H9 (cell line): ENCODE data around the gene PGAM4. TPM values are rescaled to one million over a fixed set of nuclear protein-coding genes. Genes with fewer than 3 reads are reported as not detected.

Source experiments
- DNase-seq: peaks from one replicate; pipeline ENCODE4 v3.0.0-alpha.2; 2017
- H2AFZ ChIP-seq: one replicate; pipeline ENCODE4 v1.6.1; 2013; ENCODE audit warnings: mild to moderate bottlenecking, low read length, control low read depth, moderate library complexity
- H2AK5ac ChIP-seq: 2 replicates; pipeline ENCODE4 v1.6.1; 2013; ENCODE audit warnings: low read length, control low read depth, mixed read lengths; ENCODE audit not compliant: insufficient read length
- H2BK120ac ChIP-seq: one replicate; pipeline ENCODE4 v1.6.1; 2013; ENCODE audit warnings: low read depth, mild to moderate bottlenecking, low read length, control low read depth, inconsistent platforms; ENCODE audit not compliant: poor library complexity, severe bottlenecking
- H2BK12ac ChIP-seq: 2 replicates; pipeline ENCODE4 v1.6.1; 2013; ENCODE audit warnings: low read length, control low read depth, mixed read lengths, low read depth; ENCODE audit not compliant: insufficient read length
- H2BK15ac ChIP-seq: 2 replicates; pipeline ENCODE4 v1.6.1; 2013; ENCODE audit warnings: low read depth, low read length, control low read depth
- H2BK20ac ChIP-seq: one replicate; pipeline ENCODE4 v1.6.1; 2013; ENCODE audit warnings: low read depth, mild to moderate bottlenecking, low read length, control low read depth, inconsistent platforms; ENCODE audit not compliant: poor library complexity, severe bottlenecking
- H2BK5ac ChIP-seq: 2 replicates; pipeline ENCODE4 v1.6.1; 2013; ENCODE audit warnings: low read length, control low read depth, mixed read lengths; ENCODE audit not compliant: insufficient read length
- H3K14ac ChIP-seq: 2 replicates; pipeline ENCODE4 v1.6.1; 2013; ENCODE audit warnings: low read length, control low read depth; ENCODE audit not compliant: insufficient read depth
- H3K18ac ChIP-seq: 2 replicates; pipeline ENCODE4 v1.6.1; 2013; ENCODE audit warnings: low read depth, mild to moderate bottlenecking, mixed read lengths, low read length, control low read depth; ENCODE audit not compliant: insufficient read length
- H3K23ac ChIP-seq: 2 replicates; pipeline ENCODE4 v1.6.1; 2013; ENCODE audit warnings: low read length, control low read depth, mixed read lengths, low read depth; ENCODE audit not compliant: insufficient read length
- H3K23me2 ChIP-seq: 2 replicates; pipeline ENCODE4 v1.6.1; 2013; ENCODE audit warnings: low read depth, mild to moderate bottlenecking, mixed read lengths, low read length, control low read depth; ENCODE audit not compliant: insufficient read length, poor library complexity, severe bottlenecking
- H3K27ac ChIP-seq: 2 replicates; pipeline ENCODE4 v1.5.1; 2013; ENCODE audit warnings: low read length, control low read depth, mixed read lengths, low read depth; ENCODE audit not compliant: insufficient read length
- H3K27me3 ChIP-seq: 2 replicates; pipeline ENCODE4 v1.6.1; 2013; ENCODE audit warnings: low read length, control low read depth, inconsistent platforms; ENCODE audit not compliant: insufficient read depth
- H3K4ac ChIP-seq: 2 replicates; pipeline ENCODE4 v1.6.1; 2013; ENCODE audit warnings: low read depth, mild to moderate bottlenecking, control low read depth, inconsistent platforms, low read length, moderate library complexity
- H3K4me1 ChIP-seq: 2 replicates; pipeline ENCODE4 v1.6.1; 2013; ENCODE audit warnings: low read length, control low read depth, inconsistent platforms; ENCODE audit not compliant: insufficient read depth
- H3K4me2 ChIP-seq: 2 replicates; pipeline ENCODE4 v1.6.1; 2013; ENCODE audit warnings: low read length, control low read depth, mixed read lengths; ENCODE audit not compliant: insufficient read length, insufficient read depth
- H3K56ac ChIP-seq: 2 replicates; pipeline ENCODE4 v1.6.1; 2013; ENCODE audit warnings: low read depth, mild to moderate bottlenecking, mixed read lengths, low read length, control low read depth; ENCODE audit not compliant: insufficient read length
- H3K79me1 ChIP-seq: 2 replicates; pipeline ENCODE4 v1.6.1; 2013; ENCODE audit warnings: low read depth, mild to moderate bottlenecking, moderate library complexity, low read length, control low read depth, inconsistent platforms; ENCODE audit not compliant: insufficient read depth, poor library complexity, severe bottlenecking
- H3K79me2 ChIP-seq: 2 replicates; pipeline ENCODE4 v1.6.1; 2013; ENCODE audit warnings: low read length, control low read depth, inconsistent platforms; ENCODE audit not compliant: insufficient read depth
- H3K9ac ChIP-seq: 2 replicates; pipeline ENCODE4 v1.6.1; 2013; ENCODE audit warnings: low read length, control low read depth, mixed read lengths; ENCODE audit not compliant: insufficient read length; ENCODE audit errors: extremely low read depth
- H3K9me3 ChIP-seq: one replicate; pipeline ENCODE4 v1.6.1; 2013; ENCODE audit warnings: low read depth, low read length, inconsistent platforms; ENCODE audit not compliant: control insufficient read depth
- H3T11ph ChIP-seq: one replicate; pipeline ENCODE4 v1.6.1; 2013; ENCODE audit warnings: mild to moderate bottlenecking, low read length, control low read depth, inconsistent platforms
- H4K20me1 ChIP-seq: one replicate; pipeline ENCODE4 v1.6.1; 2013; ENCODE audit not compliant: control insufficient read depth, insufficient read length, insufficient read depth
- H4K5ac ChIP-seq: 2 replicates; pipeline ENCODE4 v1.6.1; 2013; ENCODE audit warnings: low read depth, mild to moderate bottlenecking, mixed read lengths, low read length, control low read depth; ENCODE audit not compliant: insufficient read length
- H4K8ac ChIP-seq: replicated peaks from 2 replicates; pipeline ENCODE4 v1.6.1; 2013; ENCODE audit warnings: low read length, control low read depth, mixed read lengths, low read depth; ENCODE audit not compliant: insufficient read length
- H4K91ac ChIP-seq: 2 replicates; pipeline ENCODE4 v1.6.1; 2013; ENCODE audit warnings: low read depth, mild to moderate bottlenecking, moderate library complexity, mixed read lengths, low read length, control low read depth; ENCODE audit not compliant: insufficient read length
- H3K27ac Mint-ChIP-seq, 3 experiments: 2 replicates in 2 of 3; 3 replicates in 1 of 3; pipeline ENCODE4 v1.8.0; 2020 to 2021; ENCODE audit warnings: mixed read lengths in 3 of 3, mild to moderate bottlenecking in 1 of 3, moderate library complexity in 1 of 3
- H3K27me3 Mint-ChIP-seq: 2 replicates; pipeline ENCODE4 v1.8.0; 2021; ENCODE audit warnings: low read depth, mild to moderate bottlenecking, moderate library complexity, mixed read lengths
- H3K36me3 Mint-ChIP-seq, 3 experiments: 2 replicates in 2 of 3; 3 replicates in 1 of 3; pipeline ENCODE4 v1.8.0; 2020 to 2021; ENCODE audit warnings: low read depth in 3 of 3, mixed read lengths in 3 of 3; ENCODE audit not compliant: insufficient read depth in 1 of 3
- H3K4me1 Mint-ChIP-seq, 2 experiments: 2 replicates each; pipeline ENCODE4 v1.8.0; 2020; ENCODE audit warnings: mixed read lengths in 2 of 2
- H3K4me3 Mint-ChIP-seq, 2 experiments: 2 replicates in 1 of 2; 3 replicates in 1 of 2; pipeline ENCODE4 v1.8.0; 2020 to 2021; ENCODE audit warnings: mild to moderate bottlenecking in 2 of 2, mixed read lengths in 2 of 2, moderate library complexity in 1 of 2
- H3K9me3 Mint-ChIP-seq, 2 experiments: 2 replicates in 1 of 2; 3 replicates in 1 of 2; pipeline ENCODE4 v1.8.0; 2020; ENCODE audit warnings: mild to moderate bottlenecking in 2 of 2, mixed read lengths in 2 of 2, moderate library complexity in 1 of 2
- WGBS: extraction: QIAGEN DNeasy Blood & Tissue Kit; methylation state at CpG from one replicate; pipeline ENCODE4 v1.1.7; 2013; ENCODE audit warnings: missing lambda C conversion rate, low lambda C conversion rate, mixed read lengths; ENCODE audit not compliant: insufficient read length; ENCODE audit errors: extremely low coverage; 5-methylcytosine and 5-hydroxymethylcytosine counted together
- total RNA-seq: library from RNA; stranded (reverse); gene quantifications from 2 replicates; pipeline ENCODE4 v1.2.1, GENCODE V29; 2021
- TF ChIP-seq, protein P1 (sequence below): fragments of 200-600 bp; sonication (generic); conservative IDR thresholded peaks from 3 replicates; pipeline ENCODE4 v1.8.0; 2021; ENCODE audit warnings: antibody characterized with exemption, mild to moderate bottlenecking

Gene PGAM4
- total RNA-seq, 1 experiment from 2014 or later = 0.52 TPM

DNA sequence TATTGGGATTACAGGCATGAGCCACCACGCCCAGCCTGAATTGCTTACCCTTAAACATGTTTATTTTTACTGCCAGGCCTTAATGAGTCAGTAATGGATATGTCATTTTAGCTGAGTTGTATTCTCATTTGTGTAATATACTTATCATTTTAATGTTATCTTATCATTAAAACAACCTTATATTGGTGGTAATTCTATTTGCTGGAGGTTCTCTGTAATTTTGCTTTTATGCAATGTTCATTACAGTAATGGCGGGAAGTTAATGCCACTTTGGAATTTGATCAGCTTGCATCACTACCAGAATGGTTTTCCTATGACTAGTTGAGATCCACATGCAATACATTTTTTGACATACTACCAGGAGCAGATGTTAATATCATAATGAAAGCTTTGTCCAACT lies 6.3 kb upstream of the PGAM4 start:
- no peak overlapping the region for H4K5ac ChIP-seq
- no CpG with 5 or more reads among the region's 2 CpGs for WGBS
- no peak overlapping the region for H2BK20ac ChIP-seq
- no peaks in the 10 kb centered on the region for H3K4me1 Mint-ChIP-seq
- no peaks in the 10 kb centered on the region for H3K9me3 ChIP-seq
- no peaks in the 10 kb centered on the region for H4K20me1 ChIP-seq
- no peak overlapping the region for H3K23ac ChIP-seq
- H2BK120ac ChIP-seq = no peak overlapping the region
- no peaks in the 10 kb centered on the region for H3K36me3 Mint-ChIP-seq
- no peak overlapping the region for H2BK15ac ChIP-seq
- TF ChIP-seq, protein P1, sequence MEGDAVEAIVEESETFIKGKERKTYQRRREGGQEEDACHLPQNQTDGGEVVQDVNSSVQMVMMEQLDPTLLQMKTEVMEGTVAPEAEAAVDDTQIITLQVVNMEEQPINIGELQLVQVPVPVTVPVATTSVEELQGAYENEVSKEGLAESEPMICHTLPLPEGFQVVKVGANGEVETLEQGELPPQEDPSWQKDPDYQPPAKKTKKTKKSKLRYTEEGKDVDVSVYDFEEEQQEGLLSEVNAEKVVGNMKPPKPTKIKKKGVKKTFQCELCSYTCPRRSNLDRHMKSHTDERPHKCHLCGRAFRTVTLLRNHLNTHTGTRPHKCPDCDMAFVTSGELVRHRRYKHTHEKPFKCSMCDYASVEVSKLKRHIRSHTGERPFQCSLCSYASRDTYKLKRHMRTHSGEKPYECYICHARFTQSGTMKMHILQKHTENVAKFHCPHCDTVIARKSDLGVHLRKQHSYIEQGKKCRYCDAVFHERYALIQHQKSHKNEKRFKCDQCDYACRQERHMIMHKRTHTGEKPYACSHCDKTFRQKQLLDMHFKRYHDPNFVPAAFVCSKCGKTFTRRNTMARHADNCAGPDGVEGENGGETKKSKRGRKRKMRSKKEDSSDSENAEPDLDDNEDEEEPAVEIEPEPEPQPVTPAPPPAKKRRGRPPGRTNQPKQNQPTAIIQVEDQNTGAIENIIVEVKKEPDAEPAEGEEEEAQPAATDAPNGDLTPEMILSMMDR = no peak
- H3K27me3 ChIP-seq = no peaks in the 10 kb centered on the region
- H3K9me3 Mint-ChIP-seq = peaks cover 52 to 55% of the 10 kb centered on the region in 2 experiments
- no peak overlapping the region for H2BK12ac ChIP-seq
- no peak overlapping the region for H3K27ac Mint-ChIP-seq
- no peak overlapping the region for H2BK5ac ChIP-seq
- H3K27me3 Mint-ChIP-seq = no peaks in the 10 kb centered on the region
- H3K23me2 ChIP-seq = no peaks in the 10 kb centered on the region
- H3K4ac ChIP-seq = no peak overlapping the region
- H2AFZ ChIP-seq = no peak overlapping the region
- no peak for DNase-seq
- no peak overlapping the region for H4K91ac ChIP-seq
- no peak overlapping the region for H3K27ac ChIP-seq
- no peak overlapping the region for H3K56ac ChIP-seq
- H3K4me2 ChIP-seq = no peak overlapping the region
- no peaks in the 10 kb centered on the region for H3K4me1 ChIP-seq
- H3K4me3 Mint-ChIP-seq = no peak overlapping the region
- H4K8ac ChIP-seq = no peak overlapping the region
- H3K79me2 ChIP-seq = no peaks in the 10 kb centered on the region
- H3K14ac ChIP-seq = no peak overlapping the region
- no peak overlapping the region for H2AK5ac ChIP-seq
- H3T11ph ChIP-seq = no peak overlapping the region
- no peak overlapping the region for H3K18ac ChIP-seq
- H3K79me1 ChIP-seq = no peaks in the 10 kb centered on the region
- no peak overlapping the region for H3K9ac ChIP-seq
